GM19452 (cell line): Measurements from ENCODE around the gene MAP7D1.

Experiments
- ATAC-seq: cut with Tn5 transposase; IDR thresholded peaks from one replicate; pipeline ENCODE4 v1.9.1; 2021; ENCODE audit not compliant: unreplicated experiment

The MAP7D1 gene

DNA sequence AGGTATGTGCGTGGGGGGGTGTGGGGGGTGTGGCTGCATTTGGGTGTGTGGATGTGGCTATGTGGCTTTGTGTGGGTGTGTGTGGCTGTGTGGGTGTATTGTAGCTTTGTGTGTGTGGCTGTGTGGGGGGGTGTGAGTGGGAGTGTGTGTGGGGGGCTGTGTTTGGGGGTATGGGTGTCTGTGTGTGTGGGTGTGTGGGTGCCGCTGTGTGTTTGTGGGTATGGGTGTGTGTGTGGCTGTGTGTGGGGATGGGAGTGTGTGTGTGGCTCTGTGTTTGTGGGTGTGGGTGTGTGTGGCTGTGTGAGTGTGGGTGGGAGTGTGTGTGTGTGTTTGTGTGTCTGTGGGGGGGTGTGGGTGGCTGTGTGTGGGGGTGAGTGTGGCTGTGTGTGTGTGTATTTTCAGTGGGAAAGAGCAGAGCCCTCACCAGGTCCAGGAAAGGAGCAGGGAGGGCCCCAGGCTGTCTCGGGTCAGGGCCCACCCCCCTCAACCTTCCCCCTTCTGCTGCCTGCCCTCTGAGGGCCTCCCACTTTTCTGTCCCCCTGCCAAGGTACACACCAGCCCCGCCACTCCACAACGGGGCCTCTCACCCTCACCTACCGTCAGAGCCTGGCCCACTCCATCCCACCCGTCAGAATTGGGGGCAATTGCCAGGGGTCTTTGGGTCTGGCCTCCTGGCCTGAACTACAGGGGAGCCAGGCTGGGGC lies 29.0 kb upstream of the MAP7D1 start:
- ATAC-seq, result no peak

- ATAC-seq, result no peak
Observed at GRCh38 chr1:36128126-36128904, 27.6 kb upstream of the MAP7D1 start.

DNA sequence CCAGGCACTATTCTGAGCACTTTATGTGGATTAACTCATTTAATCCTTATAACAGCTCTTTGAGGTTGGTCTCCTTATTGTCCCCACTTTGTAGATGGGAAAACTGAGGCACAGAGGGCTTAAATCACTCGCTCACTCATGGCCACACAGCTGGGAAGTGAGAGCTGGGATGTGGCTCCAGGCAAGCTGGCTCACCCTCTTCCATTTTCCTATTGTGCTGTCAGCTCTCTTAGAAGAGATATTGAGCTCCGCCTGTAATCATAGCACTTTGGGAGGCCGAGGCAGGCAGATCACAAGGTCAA lies 27.1 kb upstream of the MAP7D1 start:
- ATAC-seq, result no peak

GRCh38 chr1:36132029-36132428 lies 23.9 kb upstream of the MAP7D1 start:
- no peak for ATAC-seq

DNA sequence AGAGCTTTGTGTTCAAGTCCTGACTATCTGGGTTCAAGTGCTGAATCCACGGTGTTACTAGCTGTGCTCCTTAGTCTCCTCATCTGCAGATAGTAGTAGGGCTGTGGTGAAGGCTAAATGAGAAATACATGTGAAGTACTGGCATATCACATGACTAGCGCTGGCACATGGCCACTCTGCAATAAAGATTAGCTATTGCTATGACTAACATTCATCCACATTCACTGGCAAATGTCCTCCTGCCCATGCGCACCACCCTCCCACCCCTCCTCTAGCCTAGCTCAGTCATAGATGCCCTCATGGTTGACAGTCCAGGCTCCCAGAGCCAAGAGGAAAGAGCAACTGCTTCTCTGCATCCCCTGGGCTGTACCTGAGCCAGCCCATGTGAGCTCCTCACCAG lies 22.5 kb upstream of the MAP7D1 start:
- no peak for ATAC-seq

DNA sequence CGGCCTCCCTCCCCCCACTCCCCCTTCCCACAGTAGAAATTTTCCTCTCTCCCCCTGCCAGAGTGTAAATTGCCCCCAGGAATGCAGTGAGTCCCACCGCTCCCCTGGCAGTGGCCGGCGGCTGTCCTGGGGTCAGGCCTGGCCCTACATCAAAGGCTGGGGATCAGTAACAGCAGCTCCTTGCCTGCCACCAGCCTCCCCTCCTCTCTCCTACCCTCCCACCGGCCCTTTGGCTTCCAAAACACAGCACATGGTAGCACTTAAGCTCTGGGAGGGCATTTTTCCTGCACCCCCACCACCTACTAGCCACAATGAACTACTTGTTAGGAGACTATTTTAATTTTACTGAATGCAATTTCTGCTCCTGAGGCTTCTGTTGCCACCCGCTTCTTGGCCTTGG lies 21.9 kb upstream of the MAP7D1 start:
- ATAC-seq, result no peak

- no peak for ATAC-seq
Observed at GRCh38 chr1:36134505-36135329, 21.2 kb upstream of the MAP7D1 start.

DNA sequence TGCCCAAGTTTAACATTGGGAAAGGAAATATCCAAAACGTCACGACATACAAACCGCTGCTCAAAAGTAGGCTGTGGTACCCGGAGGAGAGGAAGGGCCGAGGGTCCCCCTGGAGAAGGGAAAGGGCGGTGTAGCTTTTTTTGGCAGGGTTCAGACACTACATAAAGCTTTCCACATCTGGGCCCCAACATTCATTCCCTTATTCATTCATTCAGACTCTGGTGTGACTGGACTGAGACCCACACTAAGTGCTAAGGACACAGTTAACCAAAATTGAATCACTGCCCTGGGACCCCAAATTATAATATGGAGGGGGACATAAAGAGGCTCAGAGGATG lies 20.7 kb upstream of the MAP7D1 start:
- no peak for ATAC-seq

- no peak for ATAC-seq
Observed at GRCh38 chr1:36135796-36136195, 20.2 kb upstream of the MAP7D1 start.

DNA sequence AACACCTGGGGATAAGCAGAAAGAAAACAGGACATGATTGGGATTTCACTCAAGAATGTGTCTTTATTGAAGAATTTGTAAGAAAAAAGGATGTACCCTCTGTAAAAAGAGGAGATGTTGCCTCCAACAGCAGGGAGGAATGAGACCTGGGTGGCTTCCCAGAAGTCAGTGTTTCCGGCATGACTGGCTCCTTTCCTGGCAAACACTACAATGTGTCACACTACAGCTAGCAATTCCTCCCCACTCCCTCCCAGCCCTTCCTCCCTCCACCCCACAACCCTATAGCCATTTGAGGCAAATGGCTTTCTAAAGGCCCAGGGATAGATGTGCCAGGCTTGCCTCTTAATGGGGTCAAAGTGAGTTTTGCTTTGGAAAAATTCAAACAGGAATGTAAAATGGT lies 19.4 kb upstream of the MAP7D1 start:
- ATAC-seq, result no peak

GRCh38 chr1:36137226-36137625 lies 18.7 kb upstream of the MAP7D1 start:
- ATAC-seq, result no peak

DNA sequence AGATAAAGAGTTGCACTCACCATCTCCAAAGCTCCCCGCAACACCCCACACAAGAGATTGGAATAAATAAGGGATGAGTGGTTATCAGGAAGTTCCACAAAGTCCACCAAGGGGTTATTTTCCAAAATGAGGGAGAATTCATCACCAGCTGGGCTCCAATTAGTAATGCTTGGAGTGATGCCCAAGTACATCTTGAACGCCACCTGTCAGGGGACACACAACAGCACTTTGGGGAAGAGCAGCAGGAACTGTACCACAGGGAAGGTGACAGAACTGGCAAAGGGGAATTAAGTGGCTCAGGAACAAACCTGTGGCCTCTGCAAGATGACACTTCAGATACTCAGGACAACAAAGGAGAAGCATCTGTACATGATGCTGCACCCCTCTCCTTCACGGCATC lies 18.2 kb upstream of the MAP7D1 start:
- ATAC-seq, result no peak

DNA sequence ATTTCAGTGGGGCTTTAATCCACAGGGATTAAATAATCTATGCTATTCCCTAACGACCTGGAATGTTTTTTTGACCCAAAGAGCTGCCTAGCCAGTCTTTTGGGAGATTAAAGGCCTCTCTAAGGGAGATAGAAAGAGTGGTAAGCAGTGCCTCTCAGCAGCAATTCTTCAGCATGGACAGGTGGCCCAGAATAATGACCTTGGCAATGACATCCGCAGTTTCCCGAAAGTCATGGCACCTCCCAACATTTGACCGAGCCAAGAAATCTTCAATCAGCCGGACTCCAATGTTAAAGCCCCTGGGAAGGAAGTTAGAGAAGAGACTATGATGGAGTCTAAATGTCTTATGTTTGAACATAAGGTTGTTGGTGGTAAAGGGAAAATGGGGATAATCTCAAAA lies 16.4 kb upstream of the MAP7D1 start:
- no peak for ATAC-seq

DNA sequence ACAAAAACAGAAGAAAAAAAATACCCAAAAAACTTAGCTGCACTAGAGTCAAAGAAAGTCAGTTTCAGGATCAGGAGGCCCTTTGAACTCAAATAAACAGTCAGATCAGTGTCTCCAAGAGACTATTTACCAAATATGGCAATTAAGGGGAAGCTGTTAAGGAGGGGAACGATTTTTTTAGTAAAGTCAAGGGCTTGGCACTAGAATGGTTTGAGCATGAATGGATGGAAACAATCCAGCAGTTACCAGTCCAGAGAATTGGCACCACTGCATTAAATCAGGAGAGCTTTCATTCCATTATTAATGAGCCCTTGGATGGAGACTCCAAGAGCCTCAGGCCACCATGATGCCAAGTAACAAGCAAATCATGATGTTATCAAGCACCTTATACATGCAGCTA lies 13.8 kb upstream of the MAP7D1 start:
- no peak for ATAC-seq

DNA sequence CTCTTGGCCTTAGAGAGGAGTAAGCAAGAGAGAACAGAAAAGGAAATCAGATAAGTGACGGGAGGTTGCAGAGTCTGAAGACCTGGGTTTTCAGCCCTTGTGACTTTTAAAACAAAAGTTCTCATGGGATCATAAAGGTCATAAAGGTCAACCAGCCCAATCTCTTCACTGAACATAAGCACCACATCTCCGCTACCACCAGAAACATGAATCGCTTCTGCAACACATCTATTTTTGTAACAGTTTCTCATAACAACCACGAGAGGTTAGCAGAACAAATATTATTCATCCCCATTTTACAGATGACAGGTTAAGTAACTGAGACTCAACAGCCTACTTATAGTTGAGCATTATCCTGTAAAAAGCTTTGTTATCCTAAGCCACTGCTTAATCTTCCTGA lies 12.5 kb upstream of the MAP7D1 start:
- ATAC-seq, result no peak

DNA sequence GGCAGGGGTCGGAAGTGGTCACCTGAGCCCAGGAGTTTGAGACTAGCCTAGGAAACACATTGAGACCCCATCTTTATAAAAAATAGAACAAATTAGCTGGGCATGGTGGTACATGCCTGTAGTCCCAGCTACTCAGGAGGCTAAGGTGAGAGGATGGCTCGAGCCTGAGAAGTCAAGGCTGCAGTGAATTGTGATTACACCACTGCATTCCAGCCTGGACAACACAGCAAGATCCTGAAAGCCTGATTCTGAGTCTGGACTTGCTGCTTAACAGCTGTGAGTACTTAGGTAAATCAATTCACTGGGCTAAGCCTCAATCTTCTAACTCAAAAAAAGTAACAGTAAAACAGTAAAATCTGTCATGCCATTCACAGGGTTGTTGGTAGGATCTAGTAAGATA lies 11.5 kb upstream of the MAP7D1 start:
- no peak for ATAC-seq

GRCh38 chr1:36148821-36149236 lies 7.1 kb upstream of the MAP7D1 start:
- ATAC-seq, result no peak

DNA sequence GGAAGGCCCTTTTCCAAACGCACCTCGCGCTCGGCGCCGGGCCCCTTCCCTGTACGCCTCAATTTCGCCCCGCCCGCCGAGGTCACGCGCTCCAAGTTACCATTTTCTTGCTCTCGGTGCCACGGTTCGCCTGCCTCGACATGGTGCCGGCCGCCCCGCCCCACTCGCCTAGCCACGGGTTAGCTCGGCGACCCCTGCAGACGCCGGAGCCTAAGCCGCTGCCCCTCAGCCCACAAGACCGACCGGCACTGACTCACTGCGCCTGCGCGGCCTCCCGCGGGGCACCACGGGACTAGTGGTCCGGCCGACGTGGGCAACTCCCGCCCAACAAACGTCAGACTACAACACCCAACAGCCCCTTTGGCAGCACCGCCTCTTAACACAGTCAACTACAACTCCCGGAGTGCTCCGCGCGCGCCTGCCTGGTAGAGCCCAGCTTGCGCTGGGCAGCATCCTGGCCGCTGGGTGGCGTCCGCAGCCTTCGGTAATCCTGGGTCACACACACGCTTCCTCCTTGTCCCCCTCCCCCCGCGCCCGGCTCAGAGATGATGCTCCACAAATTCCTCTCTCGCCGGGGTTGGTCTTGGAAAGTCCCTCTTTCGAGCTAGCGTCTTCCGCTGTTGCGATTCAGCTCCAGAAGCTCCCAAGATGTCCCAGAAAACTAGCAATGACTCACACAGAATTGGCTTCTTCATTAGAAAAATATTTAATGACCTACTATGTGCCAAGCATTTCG lies 6.6 kb upstream of the MAP7D1 start, which contains the start of gene TRAPPC3:
TRAPPC3 (minus strand) TSS at position 250 of the 736 bp plus-strand sequence; CDS start at position 142, 108 bp downstream.
- ATAC-seq, result peak; percentile 84

- ATAC-seq, result no peak
Observed at GRCh38 chr1:36149973-36150295, 6.0 kb upstream of the MAP7D1 start.

DNA sequence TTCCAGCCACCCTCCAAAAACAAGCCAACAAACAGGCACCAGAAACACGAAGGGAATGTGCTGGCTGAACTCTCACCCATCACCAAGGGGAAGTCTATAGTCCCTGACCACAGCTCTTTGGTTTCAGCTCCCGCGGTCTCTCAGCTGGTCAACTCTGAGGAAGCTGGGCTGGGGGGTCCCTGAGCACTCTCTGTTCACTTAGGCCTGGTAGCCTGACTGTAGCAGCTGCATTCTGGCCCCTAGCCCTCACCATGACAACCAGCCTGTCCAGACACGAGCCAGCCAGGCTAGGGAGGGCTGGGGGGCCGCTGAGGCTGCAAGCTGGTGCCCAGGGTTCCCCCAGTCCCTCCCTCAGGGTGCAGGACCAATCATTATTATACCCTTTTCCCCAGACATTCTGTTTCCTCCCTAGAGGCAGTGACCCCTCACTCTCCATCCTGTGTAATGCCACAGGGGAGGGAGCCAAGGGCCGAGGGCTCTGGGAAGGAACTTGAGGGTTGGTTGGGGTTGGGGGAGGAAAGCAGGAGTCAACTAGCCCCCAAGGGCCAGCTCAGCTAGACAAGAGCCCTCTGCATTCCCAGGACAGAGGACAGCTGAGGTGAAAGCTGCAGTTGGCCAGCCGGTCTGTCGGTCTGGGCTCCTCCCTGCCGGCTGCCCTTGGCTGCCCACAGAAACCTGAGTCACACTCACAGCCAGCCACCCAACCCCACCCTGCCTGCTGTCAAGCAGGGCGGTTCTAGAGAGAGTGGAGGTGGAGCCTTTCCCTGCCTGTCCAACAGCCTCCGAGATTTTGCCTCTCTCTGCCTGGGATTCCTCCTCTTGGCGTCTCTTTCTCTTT lies 5.4 kb upstream of the MAP7D1 start:
- ATAC-seq, result peak; percentile 50
